ENCODE data around the gene GFOD2.

Gene GFOD2

DNA sequence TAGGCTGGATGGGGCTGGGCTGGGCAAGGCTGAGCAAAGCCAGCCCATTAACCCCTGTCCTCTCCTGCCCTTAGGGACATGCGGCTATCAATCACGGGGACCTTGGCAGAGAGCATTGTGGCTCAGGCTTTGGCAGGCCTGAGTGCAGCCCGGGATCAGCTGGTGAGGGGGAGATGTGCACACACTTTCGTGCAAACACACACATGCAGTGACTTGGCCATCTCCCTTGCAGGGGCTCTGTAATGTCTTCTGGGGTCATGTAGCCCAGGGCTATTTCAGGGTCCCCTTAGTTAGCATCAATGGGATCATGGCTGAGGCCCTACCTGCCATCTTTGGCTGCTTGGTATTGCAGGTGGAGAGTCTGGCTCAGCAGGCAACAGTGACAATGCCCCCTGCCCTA lies 67.3 kb downstream of the GFOD2 start:
- WGBS, 2 experiments (ENCODE audit: insufficient coverage in 2 of 2), result 85 to 96% methylated on average over 4 of the region's 4 CpGs
- no peaks in the 10 kb centered on the region for H3K9me3 ChIP-seq (ENCODE audit: control insufficient read depth, low read length)
- H3K4me3 ChIP-seq (ENCODE audit: extremely low read depth, insufficient read depth, low read length, poor library complexity, severe bottlenecking), result no peak overlapping the region
- no peak overlapping the region for H3K27ac ChIP-seq (ENCODE audit: low read depth, low read length, severe bottlenecking)
- no peaks in the 10 kb centered on the region for H3K36me3 ChIP-seq (ENCODE audit: control insufficient read depth, insufficient read depth, low read length)
- no peaks in the 10 kb centered on the region for H3K4me1 ChIP-seq (ENCODE audit: control insufficient read depth, insufficient read depth, low read length, poor library complexity, severe bottlenecking)

DNA sequence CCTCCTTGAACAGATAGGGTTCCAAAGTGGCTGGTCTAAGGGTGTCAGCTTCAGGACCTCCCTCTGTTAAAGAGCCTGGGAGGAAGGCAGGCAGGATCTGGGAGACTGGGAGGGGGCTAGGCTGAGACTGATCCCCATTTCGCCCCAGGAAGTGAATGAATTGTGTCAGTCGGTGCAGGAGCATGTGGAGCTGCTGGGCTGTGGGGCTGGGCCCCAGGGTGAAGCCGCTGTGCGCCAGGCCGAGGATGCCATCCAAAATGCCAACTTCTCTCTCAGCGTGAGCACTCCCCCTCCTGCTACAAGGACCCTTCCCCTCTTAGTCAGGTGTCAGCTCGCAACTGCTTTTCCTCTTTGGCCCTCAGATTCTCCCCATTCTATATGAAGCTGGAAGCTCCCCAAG lies 68.1 kb downstream of the GFOD2 start:
- Histone ChIP-seq H3K36me3 (ENCODE audit: control insufficient read depth, insufficient read depth, low read length) (no peaks in the 10 kb centered on the region), H3K4me1 (ENCODE audit: control insufficient read depth, insufficient read depth, low read length, poor library complexity, severe bottlenecking) (no peaks in the 10 kb centered on the region), H3K27ac (ENCODE audit: low read depth, low read length, severe bottlenecking) (no peak overlapping the region), H3K9me3 (ENCODE audit: control insufficient read depth, low read length) (no peaks in the 10 kb centered on the region), H3K4me3 (ENCODE audit: extremely low read depth, insufficient read depth, low read length, poor library complexity, severe bottlenecking) (no peak overlapping the region)
- WGBS, 2 experiments (ENCODE audit: insufficient coverage in 2 of 2), result 81 to 94% methylated on average over 5 to 7 of the region's 7 CpGs

DNA sequence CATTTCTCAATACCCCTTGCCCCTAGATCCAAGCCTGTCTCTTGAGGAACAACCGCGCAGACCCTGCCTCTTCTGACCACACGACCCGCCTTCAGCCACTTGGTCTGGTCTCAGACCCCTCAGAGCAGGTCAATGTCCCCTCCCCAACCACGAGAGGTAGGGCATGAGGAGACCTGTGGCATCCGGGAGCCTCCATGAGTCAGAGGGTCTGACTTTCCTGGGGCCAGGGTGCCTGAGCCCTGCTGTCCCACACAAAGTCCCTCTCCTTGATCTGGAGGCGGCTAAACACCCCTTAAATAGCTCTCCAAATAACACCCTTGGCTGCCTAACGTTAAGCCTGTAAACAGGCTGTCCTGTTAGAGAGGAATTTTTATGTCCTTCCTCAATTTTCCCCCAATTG lies 69.1 kb downstream of the GFOD2 start:
- Histone ChIP-seq H3K4me3 (ENCODE audit: extremely low read depth, insufficient read depth, low read length, poor library complexity, severe bottlenecking) (no peak overlapping the region), H3K9me3 (ENCODE audit: control insufficient read depth, low read length) (no peaks in the 10 kb centered on the region), H3K4me1 (ENCODE audit: control insufficient read depth, insufficient read depth, low read length, poor library complexity, severe bottlenecking) (no peaks in the 10 kb centered on the region), H3K36me3 (ENCODE audit: control insufficient read depth, insufficient read depth, low read length) (no peaks in the 10 kb centered on the region), H3K27ac (ENCODE audit: low read depth, low read length, severe bottlenecking) (no peak overlapping the region)
- 88 to 91% methylated on average over 7 of the region's 8 CpGs for WGBS, 2 experiments (ENCODE audit: insufficient coverage in 2 of 2)

- H3K27ac ChIP-seq (ENCODE audit: low read depth, low read length, severe bottlenecking), result no peak overlapping the region
- no peaks in the 10 kb centered on the region for H3K9me3 ChIP-seq (ENCODE audit: control insufficient read depth, low read length)
- no peaks in the 10 kb centered on the region for H3K36me3 ChIP-seq (ENCODE audit: control insufficient read depth, insufficient read depth, low read length)
- no peak overlapping the region for H3K4me3 ChIP-seq (ENCODE audit: extremely low read depth, insufficient read depth, low read length, poor library complexity, severe bottlenecking)
- H3K4me1 ChIP-seq (ENCODE audit: control insufficient read depth, insufficient read depth, low read length, poor library complexity, severe bottlenecking), result no peaks in the 10 kb centered on the region
- WGBS, 2 experiments (ENCODE audit: insufficient coverage in 2 of 2), result 74 to 76% methylated on average over 30 to 31 of the region's 34 CpGs
Measured at GRCh38 chr16:67649494-67649931, 69.6 kb downstream of the GFOD2 start.

- Histone ChIP-seq H3K9me3 (ENCODE audit: control insufficient read depth, low read length) (no peaks in the 10 kb centered on the region), H3K4me1 (ENCODE audit: control insufficient read depth, insufficient read depth, low read length, poor library complexity, severe bottlenecking) (no peaks in the 10 kb centered on the region), H3K27ac (ENCODE audit: low read depth, low read length, severe bottlenecking) (no peak overlapping the region), H3K36me3 (ENCODE audit: control insufficient read depth, insufficient read depth, low read length) (no peaks in the 10 kb centered on the region), H3K4me3 (ENCODE audit: extremely low read depth, insufficient read depth, low read length, poor library complexity, severe bottlenecking) (no peak overlapping the region)
- WGBS, 2 experiments (ENCODE audit: insufficient coverage in 2 of 2), result 95 to 96% methylated on average over 27 to 35 of the region's 35 CpGs
Measured at GRCh38 chr16:67648764-67649407, 70.2 kb downstream of the GFOD2 start.

DNA sequence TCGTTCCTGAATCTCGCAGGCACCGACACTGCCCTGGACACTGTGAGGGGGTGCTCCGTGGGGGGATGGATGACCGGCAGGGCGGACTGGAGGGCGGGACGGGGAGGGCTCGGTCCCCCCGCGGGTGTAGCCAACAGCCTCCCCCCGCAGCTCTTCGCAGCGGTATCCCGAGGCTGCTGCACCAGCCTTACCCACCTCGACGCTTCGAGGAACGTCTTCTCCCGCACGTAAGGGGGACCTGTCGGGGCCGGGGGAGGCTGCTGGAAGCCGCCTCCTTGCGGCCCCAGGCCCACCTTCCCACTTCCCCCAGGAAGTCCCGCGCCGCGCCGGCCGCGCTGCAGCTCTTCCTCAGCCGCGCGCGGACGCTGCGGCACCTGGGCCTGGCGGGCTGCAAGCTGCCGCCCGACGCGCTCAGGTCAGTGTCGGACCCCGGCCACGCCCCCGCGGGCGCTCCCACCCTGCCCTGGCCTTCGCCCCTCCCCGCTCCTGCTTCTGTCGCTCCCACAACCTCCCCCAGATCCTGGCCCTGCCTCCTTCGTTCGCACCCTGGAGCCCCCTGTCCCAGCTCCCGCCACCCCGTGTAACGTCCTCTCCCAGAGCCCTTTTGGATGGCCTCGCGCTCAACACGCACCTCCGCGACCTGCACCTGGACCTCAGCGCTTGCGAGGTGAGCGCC lies 70.9 kb downstream of the GFOD2 start:
- Histone ChIP-seq H3K36me3 (ENCODE audit: control insufficient read depth, insufficient read depth, low read length) (no peaks in the 10 kb centered on the region), H3K4me1 (ENCODE audit: control insufficient read depth, insufficient read depth, low read length, poor library complexity, severe bottlenecking) (no peaks in the 10 kb centered on the region), H3K9me3 (ENCODE audit: control insufficient read depth, low read length) (no peaks in the 10 kb centered on the region), H3K27ac (ENCODE audit: low read depth, low read length, severe bottlenecking) (no peak overlapping the region), H3K4me3 (ENCODE audit: extremely low read depth, insufficient read depth, low read length, poor library complexity, severe bottlenecking) (no peak overlapping the region)
- 85 to 90% methylated on average over 42 to 61 of the region's 65 CpGs for whole genome bisulfite sequencing, 2 experiments (ENCODE audit: insufficient coverage in 2 of 2)

- H3K27ac ChIP-seq (ENCODE audit: low read depth, low read length, severe bottlenecking), result no peak overlapping the region
- H3K36me3 ChIP-seq (ENCODE audit: control insufficient read depth, insufficient read depth, low read length), result no peaks in the 10 kb centered on the region
- H3K4me1 ChIP-seq (ENCODE audit: control insufficient read depth, insufficient read depth, low read length, poor library complexity, severe bottlenecking), result no peaks in the 10 kb centered on the region
- WGBS, 2 experiments (ENCODE audit: insufficient coverage in 2 of 2), result 94 to 100% methylated on average over 1 to 6 of the region's 13 CpGs
- H3K4me3 ChIP-seq (ENCODE audit: extremely low read depth, insufficient read depth, low read length, poor library complexity, severe bottlenecking), result no peak overlapping the region
- H3K9me3 ChIP-seq (ENCODE audit: control insufficient read depth, low read length), result no peaks in the 10 kb centered on the region
Measured at GRCh38 chr16:67647681-67648080, 71.4 kb downstream of the GFOD2 start.

DNA sequence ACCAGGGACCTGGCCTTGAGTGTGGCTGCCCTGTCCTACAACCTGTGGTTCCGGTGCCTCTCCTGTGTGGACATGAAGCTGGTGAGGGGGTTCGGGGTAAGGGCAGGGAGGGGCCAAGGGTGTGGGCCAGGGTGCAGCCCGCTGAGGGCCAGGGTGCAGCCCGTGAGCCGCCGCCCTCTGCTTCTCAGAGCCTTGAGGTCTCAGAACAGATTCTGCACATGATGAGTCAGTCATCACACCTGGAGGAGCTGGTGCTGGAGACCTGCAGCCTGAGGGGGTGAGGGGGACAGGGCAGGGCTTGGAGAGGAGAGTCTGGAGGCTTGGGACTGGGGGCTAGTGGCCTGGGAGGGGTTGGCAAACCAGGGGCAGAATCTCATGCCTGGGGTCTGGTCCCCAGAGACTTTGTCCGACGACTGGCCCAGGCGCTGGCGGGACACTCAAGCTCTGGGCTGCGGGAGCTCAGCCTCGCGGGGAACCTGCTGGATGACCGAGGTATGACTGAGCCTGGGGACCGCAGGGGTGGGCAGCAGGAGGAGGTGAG lies 71.9 kb downstream of the GFOD2 start:
- no peaks in the 10 kb centered on the region for H3K4me1 ChIP-seq (ENCODE audit: control insufficient read depth, insufficient read depth, low read length, poor library complexity, severe bottlenecking)
- no peak overlapping the region for H3K27ac ChIP-seq (ENCODE audit: low read depth, low read length, severe bottlenecking)
- H3K36me3 ChIP-seq (ENCODE audit: control insufficient read depth, insufficient read depth, low read length), result no peaks in the 10 kb centered on the region
- no peak overlapping the region for H3K4me3 ChIP-seq (ENCODE audit: extremely low read depth, insufficient read depth, low read length, poor library complexity, severe bottlenecking)
- H3K9me3 ChIP-seq (ENCODE audit: control insufficient read depth, low read length), result no peaks in the 10 kb centered on the region
- WGBS, 2 experiments (ENCODE audit: insufficient coverage in 2 of 2), result 82 to 87% methylated on average over 11 to 14 of the region's 15 CpGs

DNA sequence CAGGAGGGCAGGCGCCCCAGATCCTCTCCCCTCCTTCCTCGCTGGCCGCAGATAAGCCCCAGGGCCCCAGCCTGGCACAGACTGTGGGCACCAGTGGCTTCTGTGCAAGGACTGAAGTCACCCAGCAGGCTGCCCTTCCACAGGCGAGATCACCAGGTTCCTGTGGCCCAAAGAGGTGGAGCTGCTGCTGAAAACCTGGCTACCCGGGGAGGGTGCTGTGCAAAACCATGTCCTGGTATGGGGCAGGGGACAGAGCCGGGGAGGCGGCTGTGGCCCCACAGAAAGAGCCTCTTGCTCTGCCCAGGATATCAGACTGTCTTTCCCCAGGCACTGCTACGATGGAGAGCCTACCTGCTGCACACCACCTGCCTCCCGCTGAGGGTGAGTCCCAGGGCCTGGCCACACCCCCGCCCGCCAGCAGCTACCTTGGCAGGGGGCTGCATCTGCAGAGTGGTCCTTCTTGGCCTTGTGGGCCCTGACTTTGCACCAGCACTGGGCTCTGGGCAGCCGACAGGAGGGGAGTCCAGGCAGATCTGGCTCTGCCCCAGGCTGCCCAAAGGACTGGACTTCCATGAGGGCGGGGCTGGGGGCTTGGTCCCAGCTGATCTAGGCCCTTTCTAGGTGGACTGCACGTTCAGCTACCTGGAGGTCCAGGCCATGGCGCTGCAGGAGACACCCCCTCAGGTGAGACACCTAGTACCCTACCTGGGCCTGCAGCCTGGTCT lies 73.6 kb downstream of the GFOD2 start:
- Histone ChIP-seq H3K4me1 (ENCODE audit: control insufficient read depth, insufficient read depth, low read length, poor library complexity, severe bottlenecking) (no peaks in the 10 kb centered on the region), H3K27ac (ENCODE audit: low read depth, low read length, severe bottlenecking) (no peak overlapping the region), H3K36me3 (ENCODE audit: control insufficient read depth, insufficient read depth, low read length) (no peaks in the 10 kb centered on the region), H3K4me3 (ENCODE audit: extremely low read depth, insufficient read depth, low read length, poor library complexity, severe bottlenecking) (peak overlapping the region; percentile 27), H3K9me3 (ENCODE audit: control insufficient read depth, low read length) (no peaks in the 10 kb centered on the region)
- 88 to 91% methylated on average over 13 to 14 of the region's 15 CpGs for WGBS, 2 experiments (ENCODE audit: insufficient coverage in 2 of 2)

- Histone ChIP-seq H3K9me3 (ENCODE audit: control insufficient read depth, low read length) (no peaks in the 10 kb centered on the region), H3K4me1 (ENCODE audit: control insufficient read depth, insufficient read depth, low read length, poor library complexity, severe bottlenecking) (no peaks in the 10 kb centered on the region), H3K4me3 (ENCODE audit: extremely low read depth, insufficient read depth, low read length, poor library complexity, severe bottlenecking) (no peak overlapping the region), H3K27ac (ENCODE audit: low read depth, low read length, severe bottlenecking) (no peak overlapping the region), H3K36me3 (ENCODE audit: control insufficient read depth, insufficient read depth, low read length) (peaks cover 11% of the 10 kb centered on the region)
- WGBS, 2 experiments (ENCODE audit: insufficient coverage in 2 of 2), result 87 to 90% methylated on average over 5 to 7 of the region's 9 CpGs
Measured at GRCh38 chr16:67644038-67644437, 75.1 kb downstream of the GFOD2 start.
